Activated CD8-positive, alpha-beta memory T cell treated with anti-CD3 and anti-CD28 coated beads for 36 hours (primary cell): ENCODE results near the gene PLA2G5. TPM values are rescaled to one million over a fixed set of nuclear protein-coding genes. Genes with fewer than 3 reads are reported as not detected.
"Not testable (repeated sequence)": the region's sequence is repeated elsewhere in the genome, so short reads cannot be mapped to it uniquely, and the experiment has no call there.

Experiments
- CTCF ChIA-PET: fragments of 350-600 bp; sonication (Branson Sonifier 250); formaldehyde crosslinking; loops from one replicate; lab custom pipeline; 2021; ENCODE audit warnings: antibody characterized with exemption; lab: Charles Lee
- POLR2A ChIA-PET: fragments of 350-600 bp; sonication (Branson Sonifier 250); formaldehyde crosslinking; loops from one replicate; lab custom pipeline; 2021; ENCODE audit warnings: antibody characterized with exemption; lab: Charles Lee
- total RNA-seq, 2 experiments: library from RNA; stranded (reverse); gene quantifications; one replicate each; pipeline ENCODE4 v1.2.3, GENCODE V29; 2021

Gene PLA2G5
- total RNA-seq, 2 experiments from 2014 or later, result not detected

- CTCF ChIA-PET, POLR2A ChIA-PET: not testable (repeated sequence)
Observed at GRCh38 chr1:20060791-20061190, 9.2 kb upstream of the PLA2G5 start.

GRCh38 chr1:20061866-20062265 is 8.1 kb upstream of the PLA2G5 start:
- CTCF ChIA-PET, result interaction anchor here (0.5 kb wide), 1 partner anchor 151 kb away, joined by 6 read pairs; no protein-coding TSS in a partner anchor
- POLR2A ChIA-PET, result no interaction called here

- POLR2A ChIA-PET, result no interaction called here
- CTCF ChIA-PET, result no interaction called here
Observed at GRCh38 chr1:20063861-20064292, 6.1 kb upstream of the PLA2G5 start.

DNA sequence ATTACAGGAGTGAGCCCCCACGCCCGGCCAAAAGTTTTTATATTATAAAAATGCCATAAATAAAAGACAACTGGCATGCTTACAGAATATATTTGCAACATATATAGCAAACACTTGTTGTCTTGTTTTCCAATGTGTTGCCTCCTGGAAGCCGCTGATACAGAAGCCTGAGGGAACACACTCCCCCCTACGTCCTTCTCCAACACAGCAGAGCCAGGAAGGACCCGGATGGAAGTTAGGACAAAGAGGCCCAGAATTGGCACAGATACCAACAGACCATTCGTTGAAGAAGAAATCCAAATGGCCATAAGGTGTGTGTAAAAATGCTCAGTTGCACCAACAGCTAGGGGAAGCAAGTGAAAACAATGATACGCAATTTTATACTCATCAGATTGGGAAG is 1.3 kb upstream of the PLA2G5 start:
- ChIA-PET POLR2A (no interaction called here), CTCF (interaction anchor here (0.7 kb wide), 1 partner anchor 146 kb away, joined by 3 read pairs; no protein-coding TSS in a partner anchor)

- ChIA-PET POLR2A (no interaction called here), CTCF (no interaction called here)
Observed at GRCh38 chr1:20070357-20070756, 363 bp downstream of the PLA2G5 start.

GRCh38 chr1:20071416-20071815 is 1.4 kb downstream of the PLA2G5 start:
- ChIA-PET POLR2A (no interaction called here), CTCF (no interaction called here)

- POLR2A ChIA-PET, result no interaction called here
- CTCF ChIA-PET, result no interaction called here
Observed at GRCh38 chr1:20072771-20073170, 2.8 kb downstream of the PLA2G5 start.

DNA sequence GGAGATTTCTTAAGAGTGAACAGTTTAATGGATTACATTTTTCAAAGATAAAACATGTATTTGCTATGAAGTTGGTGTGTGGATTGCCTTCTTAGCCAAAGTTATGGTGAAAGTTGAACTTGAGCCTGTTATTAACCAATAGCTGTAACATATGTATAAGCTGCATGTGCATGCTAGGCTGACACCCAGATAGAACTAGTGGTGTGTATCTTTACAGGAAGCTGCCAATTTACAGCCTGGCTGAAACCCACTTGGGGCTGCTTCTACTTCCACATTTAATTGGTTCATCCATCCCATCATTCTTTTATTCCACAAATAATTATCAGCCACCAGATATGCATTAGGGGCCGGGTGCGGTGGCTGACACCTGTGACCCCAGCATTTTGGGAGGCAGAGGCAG is 3.3 kb downstream of the PLA2G5 start:
- CTCF ChIA-PET, result no interaction called here
- POLR2A ChIA-PET, result no interaction called here

- ChIA-PET POLR2A (no interaction called here), CTCF (no interaction called here)
Observed at GRCh38 chr1:20074055-20074724, 4.2 kb downstream of the PLA2G5 start.

DNA sequence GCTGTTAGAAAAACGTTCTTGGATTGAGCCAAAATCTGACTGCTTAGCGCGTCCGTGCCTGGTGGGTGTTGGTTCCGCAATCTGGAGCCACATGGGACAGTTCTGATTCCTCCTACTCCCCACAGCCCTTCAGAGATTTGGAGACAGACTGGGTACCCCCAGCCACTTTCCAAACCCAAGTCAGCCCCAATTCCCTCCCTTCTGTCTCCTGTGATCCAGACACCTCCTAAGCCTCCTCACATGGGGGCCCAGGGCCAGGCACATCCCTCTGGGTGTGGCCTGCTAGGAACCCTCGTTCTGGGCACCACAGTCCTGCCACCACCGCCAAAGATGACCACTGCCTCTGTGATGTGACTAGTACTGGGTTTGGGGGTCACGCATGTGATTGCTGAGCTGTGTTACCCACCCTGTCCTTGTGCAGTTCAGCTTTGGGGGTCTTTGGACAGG is 4.8 kb downstream of the PLA2G5 start:
- ChIA-PET POLR2A (no interaction called here), CTCF (no interaction called here)

DNA sequence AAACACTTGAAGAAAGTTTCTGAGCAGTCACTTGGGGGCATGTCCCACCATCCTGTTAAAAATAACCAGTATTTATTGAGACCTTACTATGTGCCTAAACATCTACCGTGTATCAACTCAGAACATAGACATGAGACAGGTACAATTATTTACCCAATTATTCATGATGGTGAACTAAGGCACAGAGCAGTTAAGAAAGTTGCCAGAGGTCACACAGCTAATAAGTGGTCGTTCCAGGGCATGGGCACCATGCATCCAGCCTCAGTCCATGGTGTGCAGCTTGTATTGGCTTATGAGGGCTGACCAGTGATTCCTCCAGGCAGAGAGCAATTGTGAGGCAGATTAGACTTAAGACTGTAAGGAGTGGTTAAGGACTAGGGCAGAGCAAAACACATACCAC is 5.4 kb downstream of the PLA2G5 start:
- ChIA-PET CTCF (no interaction called here), POLR2A (no interaction called here)

GRCh38 chr1:20076223-20076622 is 6.2 kb downstream of the PLA2G5 start:
- ChIA-PET POLR2A (no interaction called here), CTCF (interaction anchor here (0.6 to 0.7 kb wide), 3 partner anchors 24 to 896 kb away, joined by 3 to 4 read pairs (median 3); no protein-coding TSS in a partner anchor)

DNA sequence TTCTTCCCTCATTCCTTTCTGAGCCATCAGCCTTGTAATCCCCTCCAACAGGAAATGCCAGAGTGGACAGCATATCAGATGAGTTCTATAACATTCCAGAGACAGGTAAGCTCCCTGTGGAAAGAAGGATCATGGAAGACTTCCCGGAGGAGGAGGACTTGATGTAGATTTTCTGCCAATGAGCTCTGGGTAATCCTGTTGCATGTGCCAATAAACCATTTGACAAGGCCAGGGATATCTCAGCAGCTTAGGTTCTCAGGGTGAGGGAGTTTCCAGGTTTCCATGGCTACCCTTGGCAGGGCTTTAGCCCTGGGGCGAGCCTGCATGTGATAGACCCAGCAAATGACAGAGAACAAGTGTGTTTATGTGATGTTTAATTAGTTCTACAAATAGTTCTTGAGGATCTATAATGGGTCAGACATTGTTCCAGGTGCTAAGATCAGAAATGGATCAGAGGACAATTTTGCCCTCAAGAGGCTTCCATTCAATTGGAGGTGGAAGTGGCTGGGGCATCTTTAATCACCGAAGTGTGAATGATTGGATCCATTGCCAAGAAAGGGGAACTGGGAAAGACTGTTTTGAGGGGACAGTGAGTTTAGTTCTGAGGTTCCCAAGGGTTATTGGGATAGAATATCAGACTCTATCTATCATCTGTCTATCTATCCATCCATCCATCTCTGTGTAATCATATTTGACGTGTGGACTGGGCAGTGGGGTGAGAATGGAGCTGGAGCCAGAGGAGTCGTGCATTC is 6.9 kb downstream of the PLA2G5 start:
- ChIA-PET CTCF (interaction anchor here (0.6 kb wide), 1 partner anchor 896 kb away, joined by 3 read pairs; no protein-coding TSS in a partner anchor), POLR2A (no interaction called here)

GRCh38 chr1:20078171-20078651 is 8.2 kb downstream of the PLA2G5 start:
- CTCF ChIA-PET, result no interaction called here
- POLR2A ChIA-PET, result no interaction called here

- ChIA-PET POLR2A (no interaction called here), CTCF (interaction anchor here (0.7 kb wide), 1 partner anchor 1140 kb away, joined by 3 read pairs; no protein-coding TSS in a partner anchor)
Observed at GRCh38 chr1:20078711-20079110, 8.7 kb downstream of the PLA2G5 start.

- ChIA-PET CTCF (interaction anchor here (0.7 kb wide), 1 partner anchor 1139 kb away, joined by 3 read pairs; no protein-coding TSS in a partner anchor), POLR2A (no interaction called here)
Observed at GRCh38 chr1:20079661-20080305, 9.8 kb downstream of the PLA2G5 start.

GRCh38 chr1:20080441-20081352 is 10.7 kb downstream of the PLA2G5 start:
- ChIA-PET CTCF (no interaction called here), POLR2A (no interaction called here)

- ChIA-PET CTCF (no interaction called here), POLR2A (no interaction called here)
Observed at GRCh38 chr1:20081353-20081810, 11.4 kb downstream of the PLA2G5 start.

DNA sequence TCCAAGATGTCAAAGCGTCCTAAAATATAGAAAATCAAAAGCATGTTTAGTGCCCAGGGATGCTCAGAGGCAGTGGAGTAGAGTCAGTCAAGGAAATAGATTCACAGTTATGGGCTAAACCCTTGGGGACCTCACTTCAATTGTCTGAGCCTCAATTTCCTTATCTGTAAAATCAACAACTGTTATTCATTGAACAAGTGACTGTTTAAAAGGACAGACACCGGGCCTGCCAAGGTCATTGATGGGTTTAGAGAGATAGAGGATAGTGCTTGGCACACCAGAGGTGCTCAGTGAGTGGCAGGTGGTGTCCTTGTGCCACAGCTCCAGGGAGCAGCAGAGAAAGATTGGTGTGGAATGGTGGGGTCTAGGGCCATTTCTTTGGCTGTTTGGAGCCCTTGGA is 12.8 kb downstream of the PLA2G5 start:
- CTCF ChIA-PET, result no interaction called here

More for the DNA sequence above, 12.8 kb downstream of the PLA2G5 start:
- POLR2A ChIA-PET, result no interaction called here
